Measurements from ENCODE around the gene CLEC4D. TPM values are rescaled to one million over a fixed set of nuclear protein-coding genes. Genes with fewer than 3 reads are reported as not detected.

The CLEC4D gene
- total and polyA plus RNA-seq, 2 experiments from 2014 or later, result 0.24 to 0.90 TPM

- Histone ChIP-seq H3F3A (replicated peaks; ENCODE audit: low read depth) (no peaks in the 10 kb centered on the region), H3K79me2 (replicated peaks; ENCODE audit: insufficient read depth) (no peaks in the 10 kb centered on the region), H3K9me2 (ENCODE audit: insufficient read depth) (no peaks in the 10 kb centered on the region), H3K4me1 (ENCODE audit: insufficient read depth) (0 out of 2 replicates have a peak, but pooled peaks cover 4% of the 10 kb centered on the region), H3K36me3 (ENCODE audit: insufficient read depth) (no peaks in the 10 kb centered on the region), H3K4me3 (no peak overlapping the region), H3K4me2 (no peak overlapping the region), H3K27me3 (ENCODE audit: insufficient read depth) (no peaks in the 10 kb centered on the region), H2AFZ (no peak overlapping the region), H4K20me1 (replicated peaks; ENCODE audit: insufficient read depth) (no peaks in the 10 kb centered on the region), H3K27ac (ENCODE audit: low read depth) (no peak overlapping the region)
- DNase-seq (ENCODE audit: low spot score) (no peak), ATAC-seq (no peak)
- Mint-ChIP-seq H3K4me3 (no peak overlapping the region), H3K36me3 (ENCODE audit: low read depth) (peaks cover 7% of the 10 kb centered on the region; the same call in 2 of the 3 replicates), H3K4me1 (no peaks in the 10 kb centered on the region; the same call in 2 of the 3 replicates), H3K9me3 (peaks cover 11% of the 10 kb centered on the region), H3K27ac (no peak overlapping the region), H3K27me3 (ENCODE audit: insufficient read depth, low read depth, poor library complexity) (no peaks in the 10 kb centered on the region)
- TF ChIP-seq NANOG (IDR thresholded peaks at IDR 0.05; ENCODE audit: borderline replicate concordance), result no peak
- TF ChIP-seq REST (IDR thresholded peaks at IDR 0.05; ENCODE audit: unreplicated experiment), result no peak
- TF ChIP-seq ZNF331 (CRISPR knock-in tag; IDR thresholded peaks at IDR 0.05; ENCODE audit: low read depth), result no peak
- TF ChIP-seq CTCF (conservative IDR thresholded peaks at IDR 0.05; ENCODE audit: low read depth in 2 of 2), result no peak
- TF ChIP-seq CREB1 (CRISPR knock-in tag; IDR thresholded peaks at IDR 0.05; ENCODE audit: low read depth), result no peak
- no peak for TF ChIP-seq JUNB (IDR thresholded peaks at IDR 0.05; ENCODE audit: unreplicated experiment)
These were observed 28.3 kb downstream of the CLEC4D start for GRCh38 chr12:8541562-8541961.

GRCh38 chr12:8544295-8544694, 31.0 kb downstream of the CLEC4D start:
- Histone ChIP-seq H3K36me3 (ENCODE audit: insufficient read depth) (no peaks in the 10 kb centered on the region), H4K20me1 (replicated peaks; ENCODE audit: insufficient read depth) (no peaks in the 10 kb centered on the region), H3K4me1 (ENCODE audit: insufficient read depth) (0 out of 2 replicates have a peak, but pooled peaks cover 4% of the 10 kb centered on the region), H3K79me2 (replicated peaks; ENCODE audit: insufficient read depth) (no peaks in the 10 kb centered on the region), H3K27ac (ENCODE audit: low read depth) (no peak overlapping the region), H2AFZ (no peak overlapping the region), H3K27me3 (ENCODE audit: insufficient read depth) (no peaks in the 10 kb centered on the region), H3K4me3 (no peak overlapping the region), H3K4me2 (no peak overlapping the region), H3F3A (replicated peaks; ENCODE audit: low read depth) (no peaks in the 10 kb centered on the region), H3K9me2 (ENCODE audit: insufficient read depth) (no peaks in the 10 kb centered on the region)
- TF ChIP-seq CTCF (conservative IDR thresholded peaks at IDR 0.05; ENCODE audit: low read depth in 2 of 2) (peak; percentile 88 to 99), POLR2AphosphoS5 (IDR thresholded peaks at IDR 0.05; ENCODE audit: low read depth) (no peak)
- H3K4me1 Mint-ChIP-seq, result no peaks in the 10 kb centered on the region
- no peaks in the 10 kb centered on the region for H3K36me3 Mint-ChIP-seq (ENCODE audit: low read depth)
- H3K9me3 Mint-ChIP-seq, result no peaks in the 10 kb centered on the region; the same call in 2 of the 3 replicates
- H3K27ac Mint-ChIP-seq, result no peak overlapping the region
- no peak overlapping the region for H3K4me3 Mint-ChIP-seq
- ATAC-seq (peak; percentile 91), DNase-seq (ENCODE audit: low spot score) (peak; percentile 85)
- H3K27me3 Mint-ChIP-seq (ENCODE audit: insufficient read depth, low read depth, poor library complexity), result no peaks in the 10 kb centered on the region

Data from GM23338 (cell line).